ENCODE results near the gene LEKR1. TPM values are rescaled to one million over a fixed set of nuclear protein-coding genes. Genes with fewer than 3 reads are reported as not detected.

The LEKR1 gene
- total RNA-seq, 1 donor from 2014 or later: 2.3 TPM

DNA sequence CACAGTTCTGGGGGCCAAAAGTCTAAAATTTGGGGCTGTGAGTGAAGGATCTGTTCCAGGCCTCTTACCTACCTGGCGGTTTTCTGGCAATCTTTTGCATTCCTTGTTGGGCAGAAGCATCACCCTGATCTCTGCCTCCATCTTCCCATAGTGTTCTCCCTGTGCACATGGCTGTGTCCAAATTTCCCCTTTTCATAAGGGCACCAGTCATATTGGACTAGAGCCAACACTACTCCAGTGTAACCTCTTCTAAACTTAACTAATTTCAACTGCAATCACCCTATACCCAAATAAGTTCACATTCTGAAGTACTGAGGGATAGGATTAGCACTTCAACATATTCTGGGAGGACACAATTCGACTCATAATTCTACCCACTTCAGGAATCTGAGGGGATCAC, 248.8 kb downstream of the LEKR1 start:
- no peak for DNase-seq (ENCODE audit: low read depth)
- no peaks in the 10 kb centered on the region for H3K36me3 ChIP-seq (ENCODE audit: control insufficient read depth, insufficient read depth, low read length)
- no peak overlapping the region for H3K4me3 ChIP-seq (ENCODE audit: low read depth, low read length)
- TF ChIP-seq, protein P1, sequence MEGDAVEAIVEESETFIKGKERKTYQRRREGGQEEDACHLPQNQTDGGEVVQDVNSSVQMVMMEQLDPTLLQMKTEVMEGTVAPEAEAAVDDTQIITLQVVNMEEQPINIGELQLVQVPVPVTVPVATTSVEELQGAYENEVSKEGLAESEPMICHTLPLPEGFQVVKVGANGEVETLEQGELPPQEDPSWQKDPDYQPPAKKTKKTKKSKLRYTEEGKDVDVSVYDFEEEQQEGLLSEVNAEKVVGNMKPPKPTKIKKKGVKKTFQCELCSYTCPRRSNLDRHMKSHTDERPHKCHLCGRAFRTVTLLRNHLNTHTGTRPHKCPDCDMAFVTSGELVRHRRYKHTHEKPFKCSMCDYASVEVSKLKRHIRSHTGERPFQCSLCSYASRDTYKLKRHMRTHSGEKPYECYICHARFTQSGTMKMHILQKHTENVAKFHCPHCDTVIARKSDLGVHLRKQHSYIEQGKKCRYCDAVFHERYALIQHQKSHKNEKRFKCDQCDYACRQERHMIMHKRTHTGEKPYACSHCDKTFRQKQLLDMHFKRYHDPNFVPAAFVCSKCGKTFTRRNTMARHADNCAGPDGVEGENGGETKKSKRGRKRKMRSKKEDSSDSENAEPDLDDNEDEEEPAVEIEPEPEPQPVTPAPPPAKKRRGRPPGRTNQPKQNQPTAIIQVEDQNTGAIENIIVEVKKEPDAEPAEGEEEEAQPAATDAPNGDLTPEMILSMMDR (IDR thresholded peaks at IDR 0.05; ENCODE audit: insufficient read depth, low read length, poor library complexity, severe bottlenecking): no peak
- H3K27me3 ChIP-seq (ENCODE audit: control insufficient read depth, insufficient read depth, low read length): no peaks in the 10 kb centered on the region

DNA sequence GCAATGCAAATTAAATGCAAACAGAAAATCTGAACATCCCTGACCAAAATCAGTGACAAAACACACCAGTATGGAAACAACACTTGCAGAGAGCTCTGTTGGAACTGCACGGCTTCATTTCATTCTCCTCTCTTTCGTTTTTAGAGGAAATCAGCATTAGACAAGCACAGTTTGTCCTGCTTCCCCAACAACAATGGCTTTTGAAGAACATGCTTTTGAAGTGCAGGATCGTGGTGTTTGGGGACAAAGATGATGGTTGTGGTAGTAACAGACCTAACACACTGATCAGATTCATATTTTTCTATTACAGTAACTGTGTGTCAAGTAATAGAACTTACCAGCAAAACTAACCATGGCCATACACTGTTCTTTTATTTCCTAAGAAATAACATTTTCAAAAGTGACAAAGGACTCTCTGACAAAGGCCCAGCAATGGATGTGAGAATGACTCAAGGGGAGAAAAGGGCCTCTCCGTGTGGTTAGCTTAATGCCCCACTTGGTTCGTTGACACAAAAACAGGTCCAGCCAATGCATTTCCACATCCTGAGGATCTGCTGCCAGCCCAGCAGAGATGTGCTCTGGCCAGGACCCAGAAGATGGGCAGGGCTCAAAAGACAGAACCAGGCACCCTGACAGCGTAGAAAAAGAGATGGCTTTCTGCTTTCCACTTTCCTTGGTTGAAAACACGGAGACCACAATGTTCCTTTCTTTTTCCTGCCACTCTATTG, 249.7 kb downstream of the LEKR1 start:
- TF ChIP-seq, protein P1 (IDR thresholded peaks at IDR 0.05; ENCODE audit: insufficient read depth, low read length, poor library complexity, severe bottlenecking): no peak
- DNase-seq (ENCODE audit: low read depth): no peak
- no peak overlapping the region for H3K4me3 ChIP-seq (ENCODE audit: low read depth, low read length)
- no peaks in the 10 kb centered on the region for H3K36me3 ChIP-seq (ENCODE audit: control insufficient read depth, insufficient read depth, low read length)
- no peaks in the 10 kb centered on the region for H3K27me3 ChIP-seq (ENCODE audit: control insufficient read depth, insufficient read depth, low read length)

DNA sequence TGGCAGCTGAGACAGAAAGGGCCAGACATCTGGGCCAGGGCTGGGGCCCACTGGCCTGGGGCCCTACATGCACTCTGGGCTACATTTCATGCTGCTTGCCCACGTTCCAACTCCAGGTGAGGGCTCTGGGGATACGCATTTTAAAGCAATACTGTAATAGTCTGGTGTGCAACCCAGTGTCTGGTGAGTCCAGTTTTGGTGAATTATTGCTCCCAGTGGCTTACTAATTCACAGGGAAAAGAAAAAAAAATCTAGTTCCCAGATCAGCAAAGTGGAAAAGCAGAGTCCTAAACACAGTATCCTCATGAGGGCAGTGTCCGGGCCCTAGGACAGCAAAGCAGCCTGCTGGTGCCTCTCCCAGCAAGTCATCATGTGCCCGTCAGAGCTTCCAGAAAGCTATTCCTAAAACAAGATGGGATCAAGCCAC, 251.4 kb downstream of the LEKR1 start:
- TF ChIP-seq, protein P1 (IDR thresholded peaks at IDR 0.05; ENCODE audit: insufficient read depth, low read length, poor library complexity, severe bottlenecking): peak; percentile 45
- Histone ChIP-seq H3K4me3 (ENCODE audit: low read depth, low read length) (no peak overlapping the region), H3K36me3 (ENCODE audit: control insufficient read depth, insufficient read depth, low read length) (no peaks in the 10 kb centered on the region), H3K27me3 (ENCODE audit: control insufficient read depth, insufficient read depth, low read length) (no peaks in the 10 kb centered on the region)
- no peak for DNase-seq (ENCODE audit: low read depth)

DNA sequence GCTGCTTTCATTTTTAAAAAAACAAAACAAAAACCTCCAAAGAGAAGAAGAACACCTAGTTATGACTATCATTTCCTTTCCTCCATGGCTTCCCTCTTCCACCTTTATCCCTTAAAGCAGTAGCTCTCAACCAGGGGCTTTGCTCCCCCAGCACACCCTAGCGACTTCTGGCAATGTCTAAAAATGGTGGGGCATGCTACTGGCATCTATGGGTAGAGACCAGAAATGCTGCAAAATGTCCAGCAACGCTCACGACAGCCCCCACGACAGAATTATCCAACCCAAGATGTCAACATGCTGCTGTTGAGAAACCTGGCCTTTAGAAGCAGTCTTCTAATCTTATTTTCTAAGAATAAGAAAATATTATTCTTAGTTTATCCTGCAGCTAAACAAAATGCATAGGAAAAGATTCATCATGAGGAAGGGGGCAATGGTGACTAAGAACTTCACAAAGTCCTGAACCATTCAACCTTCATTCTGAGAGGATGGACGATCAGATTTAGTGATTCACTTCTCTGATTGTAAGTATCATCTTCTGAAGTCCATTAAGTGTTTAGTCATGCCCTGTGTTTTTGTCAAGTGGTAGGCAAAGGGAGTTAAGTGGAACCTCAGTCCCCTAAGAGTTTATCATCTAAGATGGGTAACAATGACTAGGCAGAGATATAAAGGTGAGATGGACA, 252.1 kb downstream of the LEKR1 start:
- no peaks in the 10 kb centered on the region for H3K27me3 ChIP-seq (ENCODE audit: control insufficient read depth, insufficient read depth, low read length)
- TF ChIP-seq, protein P1 (IDR thresholded peaks at IDR 0.05; ENCODE audit: insufficient read depth, low read length, poor library complexity, severe bottlenecking): no peak
- DNase-seq (ENCODE audit: low read depth): no peak
- H3K4me3 ChIP-seq (ENCODE audit: low read depth, low read length): no peak overlapping the region
- no peaks in the 10 kb centered on the region for H3K36me3 ChIP-seq (ENCODE audit: control insufficient read depth, insufficient read depth, low read length)

DNA sequence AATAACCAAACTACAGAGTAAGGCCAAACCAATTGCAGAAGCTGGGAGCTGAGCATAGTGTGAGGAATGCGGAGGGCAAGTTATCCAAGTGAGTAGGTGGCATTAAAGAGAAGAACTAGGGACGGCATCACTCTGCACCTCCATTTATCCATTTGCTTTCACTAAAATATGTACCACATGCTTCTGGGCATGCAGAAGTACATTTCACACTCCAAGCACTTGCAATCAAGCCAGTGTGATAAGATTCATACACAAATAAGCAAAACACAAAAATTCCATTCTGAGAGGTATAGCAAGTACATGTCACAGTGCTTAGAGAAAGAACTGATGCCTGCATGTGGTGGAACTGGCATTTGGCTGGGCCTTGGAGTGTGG, 252.6 kb downstream of the LEKR1 start:
- no peak overlapping the region for H3K4me3 ChIP-seq (ENCODE audit: low read depth, low read length)
- H3K36me3 ChIP-seq (ENCODE audit: control insufficient read depth, insufficient read depth, low read length): no peaks in the 10 kb centered on the region
- DNase-seq (ENCODE audit: low read depth): no peak
- no peaks in the 10 kb centered on the region for H3K27me3 ChIP-seq (ENCODE audit: control insufficient read depth, insufficient read depth, low read length)
- TF ChIP-seq, protein P1 (IDR thresholded peaks at IDR 0.05; ENCODE audit: insufficient read depth, low read length, poor library complexity, severe bottlenecking): no peak
